Fibroblast of skin of back (primary cell): ENCODE measurements around the gene MMP17.
A peak's percentile ranks its signal among the peaks of the same experiment; 100 is the strongest.

Experiments used
- DNase-seq: peaks from one replicate; pipeline ENCODE4 v3.0.0-alpha.2; 2013

Gene MMP17

GRCh38 chr12:131850856-131851559, 22.8 kb downstream of the MMP17 start:
- peak; percentile 40 for DNase-seq

GRCh38 chr12:131851741-131852550, 23.8 kb downstream of the MMP17 start:
- no peak for DNase-seq

GRCh38 chr12:131852551-131853299, 24.5 kb downstream of the MMP17 start:
- peak; percentile 68 for DNase-seq

GRCh38 chr12:131853832-131854797, 25.9 kb downstream of the MMP17 start:
- no peak for DNase-seq

- DNase-seq, result no peak
Measured at GRCh38 chr12:131854861-131855476, 26.8 kb downstream of the MMP17 start.

GRCh38 chr12:131855521-131856142, 27.4 kb downstream of the MMP17 start:
- DNase-seq, result no peak

GRCh38 chr12:131856366-131857097, 28.3 kb downstream of the MMP17 start:
- no peak for DNase-seq

- no peak for DNase-seq
Measured at GRCh38 chr12:131857908-131858850, 30.0 kb downstream of the MMP17 start.

GRCh38 chr12:131860472-131861260, 32.5 kb downstream of the MMP17 start:
- peak; percentile 75 for DNase-seq

GRCh38 chr12:131861261-131862083, 33.3 kb downstream of the MMP17 start:
- no peak for DNase-seq

GRCh38 chr12:131862084-131862441, 33.9 kb downstream of the MMP17 start:
- DNase-seq, result no peak

- no peak for DNase-seq
Measured at GRCh38 chr12:131862600-131862993, 34.4 kb downstream of the MMP17 start.

- DNase-seq, result no peak
Measured at GRCh38 chr12:131862994-131863710, 35.0 kb downstream of the MMP17 start.

- no peak for DNase-seq
Measured at GRCh38 chr12:131863711-131864396, 35.7 kb downstream of the MMP17 start.

GRCh38 chr12:131864469-131864868, 36.3 kb downstream of the MMP17 start:
- DNase-seq, result no peak
